Adrenal gland (tissue), 5 donors: Measurements from ENCODE around the gene PSENEN.

Experiments used
- CTCF ChIP-seq, 6 experiments: fragments of 450-650 bp in 4 of 6; fragments of 200-600 bp in 2 of 6; sonication (generic) in 1 of 6; IDR thresholded peaks; 1 replicate in 5 of 6; 2 replicates in 1 of 6; pipeline versions ENCODE4 v1.5.1 to v1.8.0; 2016 to 2021; ENCODE audit warnings: antibody characterized with exemption in 6 of 6, mild to moderate bottlenecking in 2 of 6, moderate library complexity in 1 of 6
- POLR2A ChIP-seq, 2 donors: fragments of 450-650 bp; IDR thresholded peaks; one replicate each; pipeline ENCODE4 v1.6.1; 2017; ENCODE audit warnings: antibody characterized with exemption in 2 of 2, mild to moderate bottlenecking in 2 of 2, moderate library complexity in 1 of 2
- donor health status: DM: no; HTN: no; CAD: no.

GRCh38 chr19:35789978-35790944 lies 44.8 kb downstream of the PSENEN start:
- TF ChIP-seq POLR2A (IDR thresholded peaks at IDR 0.05) (no peak), CTCF (IDR thresholded peaks at IDR 0.05) (no peak)
